ENCODE measurements around the gene IL1R1. TPM values are rescaled to one million over a fixed set of nuclear protein-coding genes. Genes with fewer than 3 reads are reported as not detected.

Gene IL1R1
- total and polyA plus RNA-seq, 4 donors: 97.0 to 182 (median 137) TPM

DNA sequence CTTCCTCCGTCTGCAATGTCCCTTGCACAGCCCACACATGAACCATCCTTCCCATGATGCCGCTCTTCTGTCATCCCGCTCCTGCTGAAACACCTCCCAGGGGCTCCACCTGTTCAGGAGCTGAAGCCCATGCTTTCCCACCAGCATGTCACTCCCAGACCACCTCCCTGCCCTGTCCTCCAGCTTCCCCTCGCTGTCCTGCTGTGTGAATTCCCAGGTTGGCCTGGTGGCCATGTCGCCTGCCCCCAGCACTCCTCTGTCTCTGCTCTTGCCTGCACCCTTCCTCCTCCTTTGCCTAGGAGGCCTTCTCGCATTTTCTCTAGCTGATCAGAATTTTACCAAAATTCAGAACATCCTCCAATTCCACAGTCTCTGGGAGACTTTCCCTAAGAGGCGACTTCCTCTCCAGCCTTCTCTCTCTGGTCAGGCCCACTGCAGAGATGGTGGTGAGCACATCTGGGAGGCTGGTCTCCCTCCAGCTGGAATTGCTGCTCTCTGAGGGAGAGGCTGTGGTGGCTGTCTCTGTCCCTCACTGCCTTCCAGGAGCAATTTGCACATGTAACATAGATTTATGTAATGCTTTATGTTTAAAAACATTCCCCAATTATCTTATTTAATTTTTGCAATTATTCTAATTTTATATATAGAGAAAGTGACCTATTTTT, 35.4 kb downstream of the IL1R1 start:
- no peak for ATAC-seq (ENCODE audit: insufficient read depth, low FRiP score)
- Histone ChIP-seq H3K27me3 (ENCODE audit: control insufficient read depth in 3 of 3, insufficient read depth in 3 of 3, low read length in 2 of 3) (no peaks in the 10 kb centered on the region), H3K27ac (ENCODE audit: low read depth in 1 of 2, low read length in 1 of 2) (peak overlapping the region in 1 of 2 donors; percentile 20), H3K9ac (ENCODE audit: insufficient read depth in 1 of 2, low read length in 2 of 2) (no peak overlapping the region), H3K36me3 (ENCODE audit: control insufficient read depth in 4 of 4, insufficient read depth in 4 of 4, low read length in 4 of 4) (peaks cover 14 to 57% (median 29%) of the 10 kb centered on the region in 4 donors), H3K4me3 (no peak overlapping the region), H3K4me1 (ENCODE audit: control insufficient read depth in 5 of 5, insufficient read depth in 5 of 5, low read length in 5 of 5) (peaks cover 0 to 11% (median 4%) of the 10 kb centered on the region in 5 donors), H3K9me3 (ENCODE audit: control insufficient read depth in 4 of 4, insufficient read depth in 3 of 4, low read length in 3 of 4) (no peaks in the 10 kb centered on the region)
- DNase-seq: no peak
- WGBS, 2 donors: 90 to 99% methylated on average over 7 of the region's 7 CpGs
- TF ChIP-seq, protein P1, sequence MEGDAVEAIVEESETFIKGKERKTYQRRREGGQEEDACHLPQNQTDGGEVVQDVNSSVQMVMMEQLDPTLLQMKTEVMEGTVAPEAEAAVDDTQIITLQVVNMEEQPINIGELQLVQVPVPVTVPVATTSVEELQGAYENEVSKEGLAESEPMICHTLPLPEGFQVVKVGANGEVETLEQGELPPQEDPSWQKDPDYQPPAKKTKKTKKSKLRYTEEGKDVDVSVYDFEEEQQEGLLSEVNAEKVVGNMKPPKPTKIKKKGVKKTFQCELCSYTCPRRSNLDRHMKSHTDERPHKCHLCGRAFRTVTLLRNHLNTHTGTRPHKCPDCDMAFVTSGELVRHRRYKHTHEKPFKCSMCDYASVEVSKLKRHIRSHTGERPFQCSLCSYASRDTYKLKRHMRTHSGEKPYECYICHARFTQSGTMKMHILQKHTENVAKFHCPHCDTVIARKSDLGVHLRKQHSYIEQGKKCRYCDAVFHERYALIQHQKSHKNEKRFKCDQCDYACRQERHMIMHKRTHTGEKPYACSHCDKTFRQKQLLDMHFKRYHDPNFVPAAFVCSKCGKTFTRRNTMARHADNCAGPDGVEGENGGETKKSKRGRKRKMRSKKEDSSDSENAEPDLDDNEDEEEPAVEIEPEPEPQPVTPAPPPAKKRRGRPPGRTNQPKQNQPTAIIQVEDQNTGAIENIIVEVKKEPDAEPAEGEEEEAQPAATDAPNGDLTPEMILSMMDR (IDR thresholded peaks at IDR 0.05; ENCODE audit: control extremely low read depth, extremely low read depth): no peak

DNA sequence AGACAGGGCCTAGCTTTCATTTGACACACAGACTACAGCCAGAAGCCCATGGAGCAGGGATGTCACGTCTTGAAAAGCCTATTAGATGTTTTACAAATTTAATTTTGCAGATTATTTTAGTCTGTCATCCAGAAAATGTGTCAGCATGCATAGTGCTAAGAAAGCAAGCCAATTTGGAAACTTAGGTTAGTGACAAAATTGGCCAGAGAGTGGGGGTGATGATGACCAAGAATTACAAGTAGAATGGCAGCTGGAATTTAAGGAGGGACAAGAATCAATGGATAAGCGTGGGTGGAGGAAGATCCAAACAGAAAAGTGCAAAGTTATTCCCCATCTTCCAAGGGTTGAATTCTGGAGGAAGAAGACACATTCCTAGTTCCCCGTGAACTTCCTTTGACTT, 36.5 kb downstream of the IL1R1 start:
- H3K4me1 ChIP-seq (ENCODE audit: control insufficient read depth in 5 of 5, insufficient read depth in 5 of 5, low read length in 5 of 5): peaks cover 0 to 11% (median 4%) of the 10 kb centered on the region in 5 donors
- TF ChIP-seq, protein P1 (IDR thresholded peaks at IDR 0.05; ENCODE audit: control extremely low read depth, extremely low read depth): no peak
- no peaks in the 10 kb centered on the region for H3K27me3 ChIP-seq (ENCODE audit: control insufficient read depth in 3 of 3, insufficient read depth in 3 of 3, low read length in 2 of 3)
- peaks cover 9 to 46% (median 23%) of the 10 kb centered on the region in 4 donors for H3K36me3 ChIP-seq (ENCODE audit: control insufficient read depth in 4 of 4, insufficient read depth in 4 of 4, low read length in 4 of 4)
- WGBS, 2 donors: 68 to 82% methylated on average over 3 of the region's 3 CpGs
- no peaks in the 10 kb centered on the region for H3K9me3 ChIP-seq (ENCODE audit: control insufficient read depth in 4 of 4, insufficient read depth in 3 of 4, low read length in 3 of 4)
- no peak overlapping the region for H3K27ac ChIP-seq (ENCODE audit: low read depth in 1 of 2, low read length in 1 of 2)
- DNase-seq: no peak
- ATAC-seq (ENCODE audit: insufficient read depth, low FRiP score): no peak
- no peak overlapping the region for H3K9ac ChIP-seq (ENCODE audit: insufficient read depth in 1 of 2, low read length in 2 of 2)
- no peak overlapping the region for H3K4me3 ChIP-seq

DNA sequence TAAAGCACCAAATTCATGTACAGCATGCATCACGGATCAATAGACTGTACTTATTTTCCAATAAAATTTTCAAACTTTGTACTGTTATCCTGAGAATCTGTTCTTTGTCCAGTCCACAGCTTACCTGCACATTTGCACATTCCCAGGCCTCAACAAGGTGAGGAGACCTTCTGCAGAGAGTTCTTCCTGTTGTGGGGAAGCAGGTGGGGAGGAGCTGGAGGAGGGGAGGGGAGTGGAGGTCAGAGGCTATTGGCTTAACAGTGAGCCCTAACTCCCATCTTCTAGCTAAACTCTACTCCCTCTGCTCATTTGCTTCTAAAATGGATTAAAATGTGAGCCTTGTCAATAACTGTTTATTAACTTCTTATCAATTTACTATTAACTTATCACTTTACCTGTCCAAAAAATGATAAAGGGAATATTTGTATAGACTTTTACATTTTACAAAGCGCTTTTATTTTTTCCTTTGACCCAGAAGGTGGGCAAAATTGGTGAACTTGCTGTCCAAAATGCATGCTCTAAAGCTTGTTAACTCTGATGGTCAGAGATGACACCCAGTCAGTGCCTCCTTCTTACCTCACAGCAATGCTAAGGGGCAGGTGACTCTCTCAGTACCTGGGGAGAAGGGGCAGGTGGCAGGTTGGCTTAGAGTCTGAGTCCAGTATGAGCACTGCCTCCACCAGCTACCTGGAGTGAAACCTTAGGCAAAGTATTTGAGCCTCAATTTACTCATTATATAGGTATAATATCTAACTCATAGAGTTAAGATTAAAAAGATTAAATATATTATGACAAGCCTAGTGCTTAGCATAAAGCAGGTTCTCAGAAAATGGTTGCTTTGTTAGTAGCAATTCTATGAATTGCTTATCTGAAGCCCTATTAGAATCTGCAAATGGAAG, 37.5 kb downstream of the IL1R1 start:
- TF ChIP-seq, protein P1 (IDR thresholded peaks at IDR 0.05; ENCODE audit: control extremely low read depth, extremely low read depth): no peak
- Histone ChIP-seq H3K27me3 (ENCODE audit: control insufficient read depth in 3 of 3, insufficient read depth in 3 of 3, low read length in 2 of 3) (no peaks in the 10 kb centered on the region), H3K9me3 (ENCODE audit: control insufficient read depth in 4 of 4, insufficient read depth in 3 of 4, low read length in 3 of 4) (no peaks in the 10 kb centered on the region), H3K9ac (ENCODE audit: insufficient read depth in 1 of 2, low read length in 2 of 2) (no peak overlapping the region), H3K4me1 (ENCODE audit: control insufficient read depth in 5 of 5, insufficient read depth in 5 of 5, low read length in 5 of 5) (peaks cover 0 to 11% (median 4%) of the 10 kb centered on the region in 5 donors), H3K36me3 (ENCODE audit: control insufficient read depth in 4 of 4, insufficient read depth in 4 of 4, low read length in 4 of 4) (peaks cover 9 to 37% (median 19%) of the 10 kb centered on the region in 4 donors), H3K27ac (ENCODE audit: low read depth in 1 of 2, low read length in 1 of 2) (no peak overlapping the region), H3K4me3 (no peak overlapping the region)
- 97 to 100% methylated on average over 2 of the region's 2 CpGs for WGBS, 2 donors
- no peak for DNase-seq
- no peak for ATAC-seq (ENCODE audit: insufficient read depth, low FRiP score)
